ENCODE data around the gene HYAL1.
"Not testable (repeated sequence)": the region's sequence is repeated elsewhere in the genome, so short reads cannot be mapped to it uniquely, and the experiment has no call there.

The HYAL1 gene

DNA sequence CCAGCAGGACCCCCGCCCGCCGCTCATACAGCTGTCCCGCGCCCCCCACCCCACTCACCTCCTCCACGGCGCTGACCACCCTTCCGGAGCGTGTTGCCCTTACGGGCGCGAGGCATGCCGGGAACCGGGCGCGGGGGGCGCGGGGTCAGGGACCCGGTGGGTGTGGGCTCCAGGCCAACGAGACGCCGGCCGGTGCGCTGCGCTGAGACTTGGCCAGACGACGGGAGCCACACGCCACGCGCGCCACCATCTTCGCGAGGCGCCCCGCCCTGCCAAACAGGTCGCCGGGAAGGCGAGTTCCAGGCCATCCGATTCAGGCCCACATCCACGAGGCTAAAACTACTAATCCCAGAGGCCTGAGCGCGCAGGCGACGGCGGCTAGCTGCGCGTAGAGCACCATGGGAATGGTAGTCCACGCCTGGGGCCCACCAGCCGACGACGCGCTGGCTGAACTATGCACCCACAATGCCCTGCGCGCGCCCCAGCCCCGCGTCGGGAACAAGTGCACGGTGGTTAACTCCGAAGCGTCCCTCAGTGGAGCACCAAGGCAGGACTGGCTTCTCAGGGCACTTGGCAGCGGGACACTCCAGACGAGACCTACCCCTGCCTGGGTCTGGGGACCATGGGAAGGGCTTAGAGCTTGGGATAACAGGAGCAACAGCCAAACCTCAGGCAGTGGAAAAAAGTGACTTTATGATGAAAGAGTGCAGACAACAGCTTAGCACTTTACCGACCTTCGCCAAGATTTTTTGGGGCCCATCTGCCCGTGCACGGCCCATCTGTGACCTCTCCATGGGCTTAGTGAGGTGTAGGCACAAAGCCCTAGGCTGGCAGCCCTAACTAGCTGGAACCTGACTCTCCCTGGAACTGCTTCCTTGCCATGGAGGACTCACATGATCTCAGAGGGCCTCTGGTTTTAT, 11.0 kb downstream of the HYAL1 start, which contains the start of gene IFRD2:
TSS of gene IFRD2 (minus strand) at position 271 of the 920 bp plus-strand sequence. CDS start at position 116, 155 bp downstream.
- peak; percentile 83 for DNase-seq

DNA sequence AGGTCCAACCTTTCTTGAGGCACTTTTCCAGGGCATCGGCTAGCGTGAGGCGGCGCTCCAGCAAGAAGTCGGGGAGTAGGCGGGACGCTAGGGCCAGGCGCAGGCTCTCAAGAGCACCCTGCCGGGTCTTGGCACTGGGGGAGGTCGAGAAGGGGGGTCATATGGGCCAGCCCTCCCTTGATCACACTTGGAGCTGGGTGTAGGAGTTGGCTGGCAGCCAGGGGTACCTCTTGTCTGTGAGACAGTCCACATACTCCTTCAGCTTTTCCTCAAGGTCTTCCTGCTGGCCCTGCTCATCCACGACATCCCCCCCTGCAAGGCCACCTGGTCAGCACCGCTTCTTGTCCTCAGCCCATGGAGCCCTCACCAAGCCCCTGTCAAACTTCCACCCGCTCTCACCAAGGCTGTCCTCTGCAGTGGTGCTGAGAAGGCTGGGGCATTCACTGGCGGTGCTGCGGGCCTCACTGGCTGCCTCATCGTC, 13.2 kb downstream of the HYAL1 start:
- DNase-seq: no peak

DNA sequence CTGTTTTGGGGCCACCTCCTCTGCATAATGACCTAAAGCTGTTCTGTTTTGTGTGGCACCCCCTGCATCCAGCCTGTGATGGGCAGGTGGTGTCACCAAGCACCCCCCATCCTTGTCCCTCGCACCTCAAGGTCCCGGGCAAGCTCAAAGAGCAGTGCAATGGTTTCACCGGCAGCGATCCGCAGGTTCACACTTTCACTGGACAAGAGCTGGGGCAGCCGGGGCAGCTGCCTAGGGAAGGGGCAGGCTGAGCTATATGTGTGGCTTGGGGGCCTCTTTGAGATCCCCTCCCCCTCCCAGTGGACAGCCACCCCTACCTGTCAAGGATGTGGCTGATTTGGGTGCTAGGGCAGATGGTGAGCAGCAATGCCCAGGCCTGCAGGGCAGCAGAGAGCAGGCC, 14.2 kb downstream of the HYAL1 start:
- no peak for DNase-seq

DNA sequence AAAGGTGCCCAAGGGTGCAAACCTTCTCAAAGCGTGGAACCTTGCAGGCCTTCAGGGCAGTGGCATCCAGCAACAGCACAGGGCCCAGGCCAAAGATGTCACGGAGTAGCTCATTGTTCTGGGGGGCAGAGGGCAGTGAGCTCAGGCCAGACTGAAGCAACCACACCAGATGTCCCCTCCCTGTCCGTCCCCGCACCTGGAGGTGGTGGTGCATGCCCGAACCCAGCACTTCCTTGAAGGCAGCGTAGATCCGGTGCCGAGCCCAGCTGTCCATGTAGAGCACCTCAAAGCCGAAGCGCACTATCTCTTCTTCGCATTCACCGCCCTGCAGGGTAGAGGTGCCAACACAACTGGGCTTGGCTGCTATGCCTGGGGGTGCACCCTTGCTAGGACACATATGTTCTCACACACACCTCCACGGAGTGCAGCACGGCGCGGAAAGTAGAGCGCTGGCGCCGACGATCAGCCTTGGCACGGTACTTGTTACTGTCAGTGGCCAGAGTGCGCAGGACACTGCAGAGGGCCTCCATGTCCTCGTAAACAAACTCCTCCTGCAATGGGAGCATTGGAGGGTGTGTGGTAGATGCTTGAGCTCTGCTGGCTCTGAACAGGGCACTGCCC, 14.9 kb downstream of the HYAL1 start:
- DNase-seq: no peak

DNA sequence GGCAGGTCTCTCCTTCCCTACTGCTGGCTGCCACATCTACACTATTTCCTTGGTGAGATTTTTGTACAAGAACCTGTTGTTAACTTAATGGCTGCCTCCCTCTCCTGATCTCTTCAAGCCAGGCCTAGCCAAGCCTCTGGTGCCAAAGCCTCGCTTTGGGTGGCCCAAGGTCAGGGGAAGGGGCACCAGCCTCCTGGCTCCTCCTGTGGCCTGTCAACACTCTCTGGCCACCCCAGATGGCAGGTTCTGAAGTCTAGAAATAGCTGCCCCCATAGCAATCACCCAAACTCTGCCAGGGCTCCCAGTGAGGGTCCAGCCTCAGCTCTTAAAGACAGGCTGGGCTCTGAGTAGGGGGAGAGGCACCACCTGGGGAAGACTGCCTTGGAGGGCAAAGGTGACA, 16.1 kb downstream of the HYAL1 start:
- no peak for DNase-seq

DNA sequence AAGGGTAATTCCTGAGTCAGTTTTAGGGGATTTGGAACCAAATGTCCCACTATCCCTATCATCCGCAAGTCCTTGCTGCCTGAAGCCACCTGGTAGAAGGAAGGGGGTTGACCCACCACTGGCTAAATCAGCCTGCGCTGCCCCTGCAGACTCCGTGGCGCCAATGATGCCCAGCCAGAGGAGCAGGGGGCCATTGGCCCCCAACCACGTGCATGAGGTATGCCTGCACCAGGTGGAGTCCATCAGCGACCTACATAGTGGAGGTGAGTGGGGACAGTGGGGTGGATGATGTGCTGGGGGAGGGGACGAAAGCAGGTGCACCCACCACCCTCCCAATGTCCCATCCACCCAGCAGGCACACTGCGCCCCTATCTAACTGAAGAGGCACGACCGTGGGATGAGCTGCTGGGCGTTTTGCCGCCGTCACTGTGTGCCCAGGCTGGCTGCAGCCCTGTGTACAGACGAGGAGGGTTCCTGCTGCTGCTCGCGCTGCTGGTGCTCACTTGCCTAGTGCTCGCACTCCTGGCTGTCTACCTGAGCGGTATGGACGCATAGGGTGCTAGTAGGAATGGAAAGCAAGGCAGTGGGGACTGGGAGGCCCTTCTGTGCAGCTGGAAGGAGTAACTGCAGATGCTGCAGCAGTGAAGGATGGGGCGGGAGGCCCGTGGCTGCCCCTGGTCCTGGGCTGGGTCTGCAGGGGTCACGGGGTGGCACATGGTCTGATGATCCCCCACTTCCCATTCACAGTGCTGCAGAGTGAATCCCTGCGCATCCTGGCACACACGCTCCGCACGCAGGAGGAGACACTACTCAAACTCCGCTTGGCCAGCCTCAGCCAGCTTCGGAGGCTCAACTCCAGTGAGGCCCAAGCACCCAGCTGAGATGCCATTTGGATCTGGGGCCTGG, 16.8 kb downstream of the HYAL1 start:
- DNase-seq: no peak

DNA sequence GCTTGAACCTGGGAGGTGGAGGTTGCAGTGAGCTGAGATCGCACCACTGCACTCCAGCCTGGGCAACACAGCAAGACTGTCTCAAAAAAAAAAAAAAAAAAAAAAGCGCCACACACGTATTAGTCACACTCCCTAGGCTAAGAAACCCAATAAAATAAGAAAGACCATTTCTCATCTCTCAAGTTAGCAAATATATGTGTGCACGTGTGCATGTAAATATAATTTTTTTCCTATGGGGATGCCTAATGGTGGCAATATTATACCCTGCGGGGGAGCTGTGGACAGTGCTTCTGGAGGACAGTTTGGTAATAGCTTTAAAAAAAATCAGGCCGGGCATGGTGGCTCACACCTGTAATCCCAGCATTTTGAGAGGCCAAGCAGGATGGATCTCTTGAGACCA, 19.3 kb downstream of the HYAL1 start:
- DNase-seq: not testable (repeated sequence)

DNA sequence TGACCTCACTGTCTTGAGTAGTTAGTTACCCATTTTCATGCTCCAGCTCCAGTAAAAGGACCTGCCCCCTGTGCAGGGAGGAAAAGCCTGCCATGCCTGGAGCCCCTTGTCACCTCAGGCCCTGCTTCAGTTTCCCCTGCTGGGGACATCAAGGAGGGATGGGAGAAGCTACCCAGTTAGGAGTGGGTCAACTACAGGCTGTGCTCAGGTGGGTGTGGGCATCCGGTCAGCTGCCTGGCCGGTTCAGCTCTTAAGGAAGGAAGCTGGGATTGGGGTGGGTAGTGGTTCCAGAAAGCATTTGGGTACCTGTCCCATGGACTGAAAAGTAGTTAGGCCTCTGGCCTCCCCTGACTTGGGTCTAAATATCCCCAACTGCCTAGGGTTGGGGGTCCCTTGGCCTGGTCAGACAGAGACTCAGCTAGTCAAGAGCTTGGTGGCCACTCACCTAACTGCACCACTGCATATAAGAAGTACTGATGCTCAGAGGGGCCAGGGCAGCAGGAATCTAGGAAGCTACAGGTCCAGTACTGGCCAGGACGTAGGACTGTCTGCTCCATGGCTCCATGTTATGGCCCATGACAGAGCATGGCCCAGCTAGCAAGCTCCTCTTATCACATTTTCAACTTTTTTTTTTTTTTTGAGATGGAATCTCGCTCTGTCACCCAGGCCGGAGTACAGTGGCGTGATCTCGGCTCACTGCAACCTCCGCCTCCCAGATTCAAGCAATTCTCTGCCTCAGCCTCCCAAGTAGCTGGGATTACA, 23.9 kb downstream of the HYAL1 start:
- no peak for DNase-seq

DNA sequence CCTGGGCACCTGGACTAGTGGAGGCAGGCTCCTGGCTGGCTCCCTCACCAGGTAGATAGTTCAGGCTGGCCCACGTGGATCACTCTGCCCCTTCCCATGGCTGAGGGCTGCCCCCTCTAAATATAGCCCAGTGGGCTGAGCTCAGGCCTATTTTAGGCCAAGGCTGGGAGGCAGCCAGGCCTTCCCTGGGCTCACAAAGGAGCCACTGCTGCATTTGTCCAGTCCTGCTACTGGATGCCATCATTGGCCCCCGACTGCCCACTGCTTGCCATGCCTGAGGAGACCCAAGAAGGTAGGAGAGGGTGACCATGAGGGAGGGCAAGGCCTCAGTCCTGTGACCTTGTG, 24.5 kb downstream of the HYAL1 start, which contains the start of gene LSMEM2:
TSS of gene LSMEM2 (plus strand) at position 208 of the 345 bp plus-strand sequence. CDS start at position 235, 27 bp downstream.
- no peak for DNase-seq

DNA sequence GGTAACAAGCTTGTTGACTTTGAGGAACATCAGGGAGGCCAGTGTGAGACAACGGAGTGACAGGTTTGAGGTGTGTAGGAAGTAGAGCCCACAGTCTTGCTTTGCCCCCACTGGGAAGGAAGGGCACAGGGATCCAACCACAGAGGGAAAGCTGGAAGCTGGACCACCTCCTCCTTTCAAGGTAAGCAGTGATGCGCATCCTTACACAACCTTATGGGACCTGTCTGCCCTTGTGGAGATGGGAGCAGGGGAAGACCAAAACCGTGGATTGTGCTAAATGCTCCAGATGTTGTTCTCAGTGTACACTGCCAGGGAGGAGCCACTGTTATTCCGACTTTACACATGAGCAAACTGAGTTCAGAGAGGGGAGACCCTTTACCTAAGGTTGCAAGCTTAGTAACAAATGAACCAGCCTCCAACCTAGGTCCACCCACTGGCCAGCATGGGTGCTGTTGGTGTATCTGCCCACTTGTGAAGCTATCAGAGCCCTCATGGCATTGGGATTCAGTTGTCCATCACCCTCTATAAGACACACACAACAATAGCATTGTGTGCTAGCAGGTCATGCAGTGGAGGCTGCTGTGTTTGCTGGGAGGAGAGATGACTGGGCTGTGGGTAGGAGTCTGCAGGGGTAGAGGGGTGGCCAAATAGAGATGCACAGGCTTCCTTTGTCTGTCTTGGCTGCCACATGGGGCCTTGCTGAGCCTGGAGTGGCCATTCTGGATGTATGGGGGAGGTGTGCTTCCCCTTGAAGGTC, 25.1 kb downstream of the HYAL1 start:
- DNase-seq: no peak

DNA sequence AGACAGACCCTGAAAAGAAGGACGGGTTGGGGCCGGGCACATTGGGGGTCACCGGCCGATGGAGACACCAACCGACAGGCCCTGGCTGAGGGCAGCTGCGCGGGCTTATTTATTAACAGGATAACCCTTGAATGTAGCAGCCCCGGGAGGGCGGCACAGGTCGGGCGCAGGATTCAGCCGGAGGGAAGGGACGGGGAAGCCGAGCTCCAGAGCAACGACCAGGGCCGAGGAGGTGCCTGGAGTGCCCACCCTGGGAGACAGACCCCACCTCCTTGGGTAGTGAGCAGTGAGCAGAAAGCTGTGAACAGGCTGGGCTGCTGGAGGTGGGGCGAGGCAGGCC, 26.6 kb downstream of the HYAL1 start:
- DNase-seq: no peak

DNA sequence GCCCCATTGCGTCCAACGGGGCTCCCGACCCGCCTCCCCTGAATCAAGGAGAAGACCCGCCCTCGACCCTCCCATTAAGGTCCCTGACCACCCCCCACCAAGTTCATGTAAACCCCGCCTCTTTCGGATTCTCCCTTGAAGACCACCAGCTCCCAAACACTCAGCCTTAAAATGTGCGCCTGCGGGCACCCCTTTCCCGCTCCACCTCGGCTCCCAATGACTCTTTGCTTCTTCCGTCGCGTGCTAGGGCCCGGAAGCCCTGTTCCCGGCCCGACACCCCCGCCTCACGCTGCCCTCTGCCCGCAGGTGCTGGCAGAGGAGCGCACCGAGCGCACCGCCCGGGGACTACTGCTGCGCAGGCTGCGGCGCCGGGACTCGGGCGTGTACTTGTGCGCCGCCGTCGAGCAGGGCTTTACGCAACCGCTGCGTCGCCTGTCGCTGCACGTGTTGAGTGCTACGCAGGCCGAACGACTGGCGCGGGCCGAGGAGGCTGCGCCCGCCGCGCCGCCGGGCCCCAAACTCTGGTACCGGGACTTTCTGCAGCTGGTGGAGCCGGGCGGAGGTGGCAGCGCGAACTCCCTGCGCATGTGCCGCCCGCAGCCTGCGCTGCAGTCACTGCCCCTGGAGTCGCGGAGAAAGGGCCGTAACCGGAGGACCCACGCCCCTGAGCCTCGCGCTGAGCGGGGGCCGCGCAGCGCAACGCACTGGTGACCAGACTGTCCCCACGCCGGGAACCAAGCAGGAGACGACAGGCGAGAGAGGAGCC, 27.2 kb downstream of the HYAL1 start:
- DNase-seq: no peak

DNA sequence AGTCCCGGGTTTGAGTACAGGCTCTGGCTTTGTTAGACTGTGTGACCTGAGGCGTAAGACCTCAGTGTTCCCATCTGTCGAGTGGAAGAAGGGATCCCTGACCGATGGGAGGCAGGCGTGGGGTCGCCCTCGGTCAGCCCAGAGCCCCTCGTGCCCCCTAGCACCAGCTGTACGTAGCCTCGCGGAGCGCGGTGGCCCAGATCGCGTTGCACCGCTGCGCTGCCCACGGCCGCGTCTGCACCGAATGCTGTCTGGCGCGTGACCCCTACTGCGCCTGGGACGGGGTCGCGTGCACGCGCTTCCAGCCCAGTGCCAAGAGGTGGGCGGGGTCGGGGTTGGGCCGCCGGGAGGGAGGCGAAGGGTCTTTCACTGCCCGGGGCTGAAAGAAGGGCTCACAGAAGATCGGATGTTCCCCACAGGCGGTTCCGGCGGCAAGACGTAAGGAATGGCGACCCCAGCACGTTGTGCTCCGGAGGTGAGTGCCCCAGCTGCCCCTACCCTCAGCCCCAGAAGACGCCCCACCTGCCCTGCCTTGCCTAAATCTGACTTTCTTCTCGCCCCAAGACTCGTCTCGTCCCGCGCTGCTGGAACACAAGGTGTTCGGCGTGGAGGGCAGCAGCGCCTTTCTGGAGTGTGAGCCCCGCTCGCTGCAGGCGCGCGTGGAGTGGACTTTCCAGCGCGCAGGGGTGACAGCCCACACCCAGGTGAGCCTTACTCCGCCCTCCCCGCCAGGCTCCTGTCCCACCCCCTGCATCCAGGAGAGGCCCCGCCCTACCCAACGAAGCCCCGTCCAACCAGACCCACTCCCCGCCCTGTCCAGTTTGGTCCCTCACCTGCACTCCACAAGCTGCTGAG, 28.0 kb downstream of the HYAL1 start:
- no peak for DNase-seq

DNA sequence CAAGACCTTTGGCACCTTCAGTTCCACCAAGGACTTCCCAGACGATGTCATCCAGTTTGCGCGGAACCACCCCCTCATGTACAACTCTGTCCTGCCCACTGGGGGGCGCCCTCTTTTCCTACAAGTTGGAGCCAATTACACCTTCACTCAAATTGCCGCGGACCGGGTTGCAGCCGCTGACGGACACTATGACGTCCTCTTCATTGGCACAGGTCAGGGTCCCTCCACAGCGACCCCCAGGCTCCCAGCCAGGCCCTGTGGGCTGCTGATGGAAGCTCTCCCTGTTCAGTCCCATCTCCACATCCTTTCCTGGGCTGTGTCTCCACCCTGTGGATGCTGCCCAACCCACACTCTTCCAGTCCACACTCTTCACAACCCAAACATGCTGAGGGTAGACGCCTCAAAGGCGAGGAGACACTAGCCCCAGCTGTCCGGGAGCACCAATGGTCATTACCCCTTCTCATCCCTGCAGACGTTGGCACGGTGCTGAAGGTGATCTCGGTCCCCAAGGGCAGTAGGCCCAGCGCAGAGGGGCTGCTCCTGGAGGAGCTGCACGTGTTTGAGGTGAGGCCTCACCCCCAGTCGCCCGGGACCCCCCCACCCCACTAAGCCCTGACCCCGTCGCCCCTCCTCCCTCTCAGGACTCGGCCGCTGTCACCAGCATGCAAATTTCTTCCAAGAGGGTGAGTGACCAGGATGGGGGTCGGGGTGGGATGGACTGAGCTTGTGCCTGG, 28.8 kb downstream of the HYAL1 start:
- no peak for DNase-seq

DNA sequence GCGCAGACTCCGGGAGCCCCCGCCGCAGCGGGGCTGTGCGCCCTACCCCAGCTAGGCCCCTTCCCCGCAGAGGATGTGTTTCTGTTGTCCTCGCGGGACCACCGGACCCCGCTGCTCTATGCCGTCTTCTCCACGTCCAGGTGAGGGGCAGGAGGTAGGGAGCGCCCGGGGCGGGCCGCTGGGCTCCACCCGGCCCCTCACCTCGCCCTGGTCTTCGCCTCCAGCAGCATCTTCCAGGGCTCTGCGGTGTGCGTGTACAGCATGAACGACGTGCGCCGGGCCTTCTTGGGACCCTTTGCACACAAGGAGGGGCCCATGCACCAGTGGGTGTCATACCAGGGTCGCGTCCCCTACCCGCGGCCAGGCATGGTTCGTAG, 29.7 kb downstream of the HYAL1 start:
- no peak for DNase-seq

DNA sequence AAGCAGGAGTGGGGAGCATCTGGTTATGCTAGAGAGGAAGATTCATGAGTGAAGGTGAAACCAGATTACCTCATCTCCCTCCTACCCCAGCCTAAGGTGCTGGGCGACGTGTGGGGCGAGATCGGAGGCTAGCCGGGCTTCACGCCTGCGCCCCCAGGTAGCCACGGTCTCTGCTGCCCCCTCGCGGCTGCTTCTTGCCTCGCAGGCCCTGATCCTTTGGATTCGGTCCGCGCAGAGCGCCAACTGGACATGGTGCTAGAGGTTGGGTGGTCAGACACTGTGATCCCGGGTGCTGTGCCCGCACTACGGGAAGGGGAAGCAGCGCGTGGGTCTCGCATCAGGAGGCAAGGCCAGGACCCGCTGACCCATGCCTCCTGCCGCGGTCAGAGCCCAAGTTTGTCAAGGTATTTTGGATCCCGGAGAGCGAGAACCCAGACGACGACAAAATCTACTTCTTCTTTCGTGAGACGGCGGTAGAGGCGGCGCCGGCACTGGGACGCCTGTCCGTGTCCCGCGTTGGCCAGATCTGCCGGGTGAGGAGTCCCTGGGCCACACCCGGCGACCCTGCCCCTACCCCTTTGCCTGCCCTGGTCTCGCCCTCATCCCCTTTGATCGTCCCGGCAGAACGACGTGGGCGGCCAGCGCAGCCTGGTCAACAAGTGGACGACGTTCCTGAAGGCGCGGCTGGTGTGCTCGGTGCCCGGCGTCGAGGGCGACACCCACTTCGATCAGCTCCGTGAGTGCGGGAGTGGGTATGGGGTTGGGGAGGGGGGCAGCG, 30.3 kb downstream of the HYAL1 start:
- peak; percentile 57 for DNase-seq

DNA sequence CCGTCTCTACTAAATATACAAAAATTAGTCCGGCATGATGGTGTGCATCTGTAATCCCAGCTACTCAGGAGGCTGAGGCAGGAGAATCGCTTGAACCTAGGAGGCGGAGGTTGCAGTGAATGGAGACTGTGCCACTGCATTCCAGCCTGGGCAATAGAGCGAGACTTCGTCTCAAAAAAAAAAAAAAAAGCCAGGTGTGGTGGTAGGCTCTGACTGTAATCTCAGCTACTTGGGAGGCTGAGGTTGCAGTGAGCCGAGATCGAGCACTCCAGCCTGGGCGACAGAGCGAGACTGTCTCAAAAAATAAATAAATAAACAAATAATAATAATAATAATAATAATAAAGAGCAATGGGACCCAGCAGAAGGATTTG, 30.9 kb downstream of the HYAL1 start:
- DNase-seq: not testable (repeated sequence)

DNA sequence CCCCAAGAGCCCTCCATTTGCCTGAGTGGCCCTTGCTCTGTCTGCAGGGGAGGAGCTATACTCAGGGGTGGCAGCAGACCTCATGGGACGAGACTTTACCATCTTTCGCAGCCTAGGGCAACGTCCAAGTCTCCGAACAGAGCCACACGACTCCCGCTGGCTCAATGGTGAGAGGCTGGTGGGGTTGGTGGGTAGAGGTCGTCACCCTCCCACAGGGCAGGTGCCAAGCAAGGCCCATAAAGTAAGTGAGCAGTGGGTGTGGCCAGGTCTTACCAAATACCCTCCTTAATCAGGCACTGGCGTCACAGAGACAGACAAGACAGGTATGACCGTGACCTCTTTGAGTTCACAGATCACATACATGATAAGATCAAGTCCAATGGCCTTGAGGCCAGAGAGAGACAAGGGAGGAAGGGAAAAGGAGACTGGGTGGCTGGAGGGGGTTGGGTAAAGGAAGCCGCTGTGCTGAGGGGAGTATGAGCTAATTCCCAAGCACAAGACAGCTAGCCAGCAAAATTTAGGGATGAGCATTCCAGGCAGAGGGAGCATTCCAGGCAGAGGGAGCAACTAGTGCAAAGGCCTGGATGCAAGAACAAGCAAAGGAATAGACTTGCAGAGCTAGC, 31.9 kb downstream of the HYAL1 start:
- DNase-seq: no peak
